GM19023 (cell line): Measurements from ENCODE around the gene DNAI4.
"Not testable (repeated sequence)": the region's sequence is repeated elsewhere in the genome, so short reads cannot be mapped to it uniquely, and the experiment has no call there.

ENCODE experiments used
- ATAC-seq: cut with Tn5 transposase; IDR thresholded peaks from one replicate; pipeline ENCODE4 v1.9.1; 2021; ENCODE audit warnings: mild to moderate bottlenecking, moderate library complexity; ENCODE audit not compliant: unreplicated experiment

DNAI4 gene

GRCh38 chr1:66929146-66929688 lies 4.6 kb upstream of the DNAI4 start:
- ATAC-seq, result no peak

DNA sequence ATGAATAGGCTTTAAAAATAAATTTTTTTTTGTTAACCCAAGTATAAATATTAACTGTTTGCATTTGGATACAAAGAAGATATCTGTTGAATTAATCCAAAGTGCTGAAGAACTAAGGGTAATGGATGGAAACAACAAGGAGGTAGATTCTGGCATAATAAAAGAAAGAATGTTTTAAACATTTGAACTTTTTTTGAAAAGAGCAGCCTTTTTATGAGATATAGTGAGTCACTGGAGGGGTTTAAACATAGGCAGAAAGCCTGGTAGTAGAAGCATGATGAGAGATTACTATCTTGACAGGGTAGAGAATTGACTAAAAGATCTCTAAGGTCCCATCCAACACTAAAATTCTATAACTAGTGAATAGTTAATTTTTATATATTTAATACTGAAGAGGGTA lies 2.9 kb upstream of the DNAI4 start:
- ATAC-seq, result no peak

DNA sequence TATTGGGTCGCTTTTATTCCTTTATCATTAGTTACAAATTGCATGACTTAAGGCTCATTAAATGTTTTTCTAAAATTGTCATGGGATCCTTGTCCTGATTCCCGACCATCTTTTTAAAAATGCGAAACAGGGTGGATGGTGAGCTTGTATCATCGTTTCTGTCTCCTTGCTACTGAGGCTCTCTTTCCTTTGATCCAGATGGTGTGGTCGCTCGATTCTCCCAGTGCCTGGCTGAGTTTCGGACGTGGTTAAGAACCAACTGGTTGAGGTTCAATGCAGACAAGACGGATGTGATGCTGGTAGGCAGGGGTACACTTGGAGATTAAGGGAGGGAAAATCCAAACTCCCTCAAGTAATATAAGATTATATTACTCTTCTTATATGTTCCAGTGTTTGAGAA lies 1.3 kb upstream of the DNAI4 start:
- no peak for ATAC-seq

GRCh38 chr1:66925558-66925910 lies 878 bp upstream of the DNAI4 start:
- ATAC-seq, result peak; percentile 0

- no peak for ATAC-seq
These were observed 4.1 kb downstream of the DNAI4 start for GRCh38 chr1:66920543-66920942.

DNA sequence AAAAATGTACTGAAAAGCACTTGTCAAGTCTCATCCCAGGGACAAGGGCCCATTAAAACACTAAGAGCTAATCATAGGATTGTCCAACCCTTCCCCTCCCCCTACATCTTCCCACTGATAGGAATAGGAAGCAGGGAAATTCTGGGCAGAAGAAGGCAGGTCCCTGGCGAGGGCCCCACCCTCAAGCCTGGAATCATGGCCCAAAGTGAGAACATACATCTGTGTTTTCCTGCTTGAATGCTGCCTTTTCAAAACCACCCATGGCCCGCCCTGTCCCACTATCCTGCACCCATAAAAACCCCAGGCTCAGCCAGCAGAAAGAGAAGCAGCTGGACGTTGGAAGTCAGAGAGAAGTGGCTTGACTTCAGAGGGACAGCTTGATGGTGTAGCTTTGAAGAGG lies 4.8 kb downstream of the DNAI4 start:
- no peak for ATAC-seq

- ATAC-seq, result no peak
These were observed 5.6 kb downstream of the DNAI4 start for GRCh38 chr1:66919063-66919462.

DNA sequence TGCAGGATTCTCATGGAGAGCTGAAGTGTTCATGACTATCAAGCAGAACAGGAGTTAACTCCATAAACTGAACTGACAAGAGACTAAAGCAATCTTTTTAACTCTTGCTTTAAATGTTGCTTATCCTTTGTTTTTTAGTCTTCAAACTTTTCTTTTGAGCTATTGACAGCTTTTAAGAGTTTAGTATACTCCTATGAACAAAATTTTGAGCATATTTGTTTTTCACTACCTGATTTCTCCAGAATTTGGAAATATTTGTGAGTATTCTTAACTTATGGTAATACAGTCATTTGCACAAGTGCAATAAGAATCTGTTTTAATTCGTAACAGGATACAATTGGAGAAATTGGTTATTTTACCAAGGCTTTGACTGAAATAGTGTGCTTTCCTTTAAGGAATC lies 7.2 kb downstream of the DNAI4 start:
- ATAC-seq, result no peak

GRCh38 chr1:66916320-66916719 lies 8.3 kb downstream of the DNAI4 start:
- ATAC-seq, result no peak

GRCh38 chr1:66915203-66915602 lies 9.5 kb downstream of the DNAI4 start:
- not testable (repeated sequence) for ATAC-seq

DNA sequence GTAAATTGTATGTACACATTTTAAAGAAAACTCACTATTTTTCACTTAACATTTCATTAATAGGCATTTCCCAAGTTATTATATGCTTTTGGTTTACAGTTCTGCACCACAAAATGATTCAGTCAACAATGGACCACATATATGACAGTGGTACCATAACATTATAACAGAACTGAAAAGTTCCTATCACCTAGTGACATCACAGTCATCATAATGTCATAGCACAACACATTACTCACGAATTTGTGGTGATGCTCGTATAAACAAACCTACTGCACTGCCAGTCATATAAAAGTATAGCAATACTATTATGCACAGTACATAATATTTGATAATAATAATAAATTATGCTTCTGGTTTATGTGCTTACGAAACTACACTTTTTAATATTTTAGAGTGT lies 30.9 kb downstream of the DNAI4 start:
- no peak for ATAC-seq

DNA sequence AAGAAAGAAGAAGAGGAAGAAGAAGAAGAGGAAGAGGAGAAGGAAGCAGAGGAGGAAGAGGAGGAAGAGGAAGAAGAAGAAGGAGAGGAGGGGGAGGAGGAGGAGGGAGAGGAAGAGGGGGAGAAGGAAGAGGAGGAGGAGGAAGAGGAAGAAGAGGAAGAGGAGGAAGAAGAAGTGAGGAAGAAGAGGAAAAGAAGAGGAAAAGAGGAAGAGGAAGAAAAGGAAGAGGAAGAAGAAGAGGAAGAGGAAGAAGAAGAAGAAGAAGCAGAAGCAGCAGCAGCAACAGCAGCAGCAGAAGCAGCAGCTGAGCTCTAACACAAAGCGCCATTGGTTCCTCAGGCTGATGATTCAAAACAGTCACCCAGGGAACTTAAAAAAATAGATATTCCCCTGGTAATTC lies 34.0 kb downstream of the DNAI4 start:
- ATAC-seq, result no peak

- no peak for ATAC-seq
These were observed 35.6 kb downstream of the DNAI4 start for GRCh38 chr1:66889030-66889429.

DNA sequence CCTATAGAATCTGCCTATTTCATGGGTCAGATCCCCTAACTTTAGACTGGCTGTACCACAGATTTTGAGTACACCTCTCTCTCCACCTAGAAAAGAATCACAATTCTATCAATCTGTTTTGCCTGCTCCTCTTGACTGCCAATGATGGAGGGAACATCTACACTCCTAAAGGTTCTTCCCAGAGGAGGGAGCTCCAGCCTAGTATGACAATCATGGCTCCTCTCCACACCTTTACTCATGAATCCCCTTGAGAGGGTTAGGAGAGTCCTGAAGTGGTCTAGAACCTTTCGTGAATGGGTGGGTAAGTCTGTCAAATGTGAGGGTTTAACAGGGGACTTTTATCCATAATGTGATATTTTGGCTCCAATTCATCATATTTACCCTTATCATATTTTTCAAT lies 48.0 kb downstream of the DNAI4 start:
- no peak for ATAC-seq

DNA sequence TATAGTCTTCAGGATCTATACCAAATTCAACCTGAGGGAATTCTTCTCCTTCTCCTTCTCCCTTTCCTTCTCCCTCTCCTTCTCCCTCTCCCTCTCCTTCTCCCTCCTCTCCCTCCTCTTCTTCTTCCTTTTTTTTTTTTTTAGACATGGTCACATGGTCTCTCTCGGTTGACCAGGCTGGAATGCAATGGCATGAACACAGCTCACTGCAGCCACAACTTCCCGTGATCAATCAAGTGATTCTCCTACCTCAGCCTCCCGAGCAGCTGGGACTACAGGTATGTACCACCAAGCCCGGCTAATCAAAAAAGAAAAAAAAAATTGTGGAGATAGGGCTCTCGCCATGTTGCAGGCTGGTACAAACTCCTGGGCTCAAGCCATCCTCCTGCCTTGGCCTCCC lies 51.5 kb downstream of the DNAI4 start:
- ATAC-seq, result no peak

DNA sequence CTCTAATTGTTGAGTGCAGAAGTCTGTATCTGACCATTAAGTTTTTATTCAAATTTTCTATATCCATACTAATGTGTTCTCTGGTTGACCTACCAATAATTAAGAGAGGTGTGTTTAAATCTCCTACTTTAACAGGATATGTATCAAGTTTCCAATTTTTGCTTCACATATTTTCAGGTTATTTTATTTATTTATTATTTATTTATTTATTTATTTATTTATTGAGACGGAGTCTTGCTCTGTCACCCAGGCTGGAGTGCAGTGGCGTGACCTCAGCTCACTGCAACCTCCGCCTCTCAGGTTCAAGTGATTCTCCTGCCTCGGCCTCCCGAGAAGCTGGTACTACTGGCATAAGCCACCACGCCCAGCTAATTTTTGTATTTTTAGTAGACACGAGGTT lies 52.6 kb downstream of the DNAI4 start:
- ATAC-seq, result not testable (repeated sequence)

DNA sequence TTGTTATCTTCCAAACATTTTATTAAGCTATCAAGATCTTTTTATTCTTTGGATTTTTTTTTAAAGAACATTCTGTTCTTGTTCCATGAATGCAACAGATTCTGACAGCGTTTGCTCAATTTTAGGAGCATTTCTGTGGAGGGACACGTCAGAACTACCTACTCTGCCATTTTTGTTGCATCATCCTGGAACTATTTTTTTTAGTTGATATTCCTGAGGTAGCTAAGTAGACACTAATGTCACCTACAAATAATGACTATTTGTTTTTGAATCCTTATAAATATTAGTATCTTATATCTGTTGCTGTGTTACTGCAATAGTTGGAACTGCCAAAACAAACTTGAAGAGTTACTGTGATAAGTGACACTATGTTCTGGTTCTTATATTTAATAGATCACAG lies 57.2 kb downstream of the DNAI4 start:
- no peak for ATAC-seq

DNA sequence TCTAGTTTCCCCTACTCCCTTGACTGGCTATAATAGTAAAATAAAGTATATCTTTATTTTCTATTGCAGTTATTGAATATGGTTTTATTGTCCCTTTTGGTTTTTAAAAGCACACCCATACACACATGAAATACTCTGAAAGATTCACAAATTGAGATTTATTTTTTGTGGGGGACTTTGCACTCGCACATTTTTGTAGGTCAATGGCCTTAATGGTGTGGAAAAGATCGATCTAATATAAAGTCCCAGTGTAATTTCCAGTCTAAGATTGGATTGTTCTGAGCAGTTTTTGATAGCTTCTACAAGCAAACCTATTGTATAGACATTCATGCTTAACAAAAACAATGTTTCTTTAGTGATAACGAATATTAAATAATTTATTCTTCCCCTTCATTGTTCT lies 64.1 kb downstream of the DNAI4 start:
- no peak for ATAC-seq

- ATAC-seq, result no peak
These were observed 71.3 kb downstream of the DNAI4 start for GRCh38 chr1:66853379-66853778.

DNA sequence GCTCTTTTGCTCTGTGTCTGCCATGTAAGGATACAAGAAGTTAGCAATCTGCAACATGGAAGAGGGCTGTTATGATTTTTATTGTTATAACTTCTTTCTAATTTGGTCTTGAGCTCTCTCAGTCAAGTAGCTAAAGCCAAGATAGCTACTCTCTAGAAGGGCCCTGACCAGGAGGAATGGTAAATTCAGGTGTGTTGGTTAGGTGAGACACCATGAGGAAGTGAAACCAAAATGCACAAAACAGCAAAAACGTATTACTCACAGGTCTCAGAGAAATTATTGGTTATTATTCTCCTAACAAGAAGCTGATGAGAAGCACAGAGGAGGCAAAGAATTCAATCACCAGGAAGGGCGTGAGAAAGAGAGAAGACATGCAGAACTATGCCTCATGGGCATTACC lies 71.8 kb downstream of the DNAI4 start:
- no peak for ATAC-seq

GRCh38 chr1:66850989-66851388 lies 73.7 kb downstream of the DNAI4 start:
- no peak for ATAC-seq

GRCh38 chr1:66848193-66848592 lies 76.5 kb downstream of the DNAI4 start:
- no peak for ATAC-seq

- no peak for ATAC-seq
These were observed 83.7 kb downstream of the DNAI4 start for GRCh38 chr1:66840929-66841328.

GRCh38 chr1:66834926-66835325 lies 89.7 kb downstream of the DNAI4 start:
- no peak for ATAC-seq
